ENCODE results near the gene MST1R.

DNA sequence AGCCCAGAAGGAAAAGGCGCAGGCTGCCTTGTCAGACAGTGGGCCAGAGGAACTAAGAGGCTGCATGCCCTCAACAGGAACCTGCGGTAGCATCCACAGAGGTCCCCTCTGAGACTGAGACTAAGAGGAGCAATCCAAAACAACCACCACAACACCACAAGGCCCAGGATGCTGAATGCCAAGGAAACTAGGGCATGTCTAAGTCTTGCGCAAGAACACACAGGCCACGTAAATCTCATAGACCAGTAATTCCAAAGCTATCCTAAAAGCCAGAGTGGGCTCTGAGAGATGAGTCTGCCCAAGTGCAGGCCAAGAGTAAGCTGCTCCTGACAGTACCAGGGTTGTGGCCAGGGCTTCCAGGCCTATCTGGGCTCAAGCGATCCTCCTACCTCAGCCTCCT lies 13.0 kb upstream of the MST1R start:
- TF ChIP-seq, protein P1, sequence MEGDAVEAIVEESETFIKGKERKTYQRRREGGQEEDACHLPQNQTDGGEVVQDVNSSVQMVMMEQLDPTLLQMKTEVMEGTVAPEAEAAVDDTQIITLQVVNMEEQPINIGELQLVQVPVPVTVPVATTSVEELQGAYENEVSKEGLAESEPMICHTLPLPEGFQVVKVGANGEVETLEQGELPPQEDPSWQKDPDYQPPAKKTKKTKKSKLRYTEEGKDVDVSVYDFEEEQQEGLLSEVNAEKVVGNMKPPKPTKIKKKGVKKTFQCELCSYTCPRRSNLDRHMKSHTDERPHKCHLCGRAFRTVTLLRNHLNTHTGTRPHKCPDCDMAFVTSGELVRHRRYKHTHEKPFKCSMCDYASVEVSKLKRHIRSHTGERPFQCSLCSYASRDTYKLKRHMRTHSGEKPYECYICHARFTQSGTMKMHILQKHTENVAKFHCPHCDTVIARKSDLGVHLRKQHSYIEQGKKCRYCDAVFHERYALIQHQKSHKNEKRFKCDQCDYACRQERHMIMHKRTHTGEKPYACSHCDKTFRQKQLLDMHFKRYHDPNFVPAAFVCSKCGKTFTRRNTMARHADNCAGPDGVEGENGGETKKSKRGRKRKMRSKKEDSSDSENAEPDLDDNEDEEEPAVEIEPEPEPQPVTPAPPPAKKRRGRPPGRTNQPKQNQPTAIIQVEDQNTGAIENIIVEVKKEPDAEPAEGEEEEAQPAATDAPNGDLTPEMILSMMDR (conservative IDR thresholded peaks at IDR 0.05; ENCODE audit: low read depth in 2 of 2), result no peak
- TF ChIP-seq EZH2 (IDR thresholded peaks at IDR 0.05; ENCODE audit: low read depth, unreplicated experiment), result no peak
- TF ChIP-seq CREB1 (CRISPR knock-in tag; IDR thresholded peaks at IDR 0.05; ENCODE audit: low read depth), result no peak
- no peak for TF ChIP-seq POLR2AphosphoS5 (IDR thresholded peaks at IDR 0.05; ENCODE audit: low read depth)
- TF ChIP-seq ZNF114 (CRISPR knock-in tag; IDR thresholded peaks at IDR 0.05), result no peak
- no peak for TF ChIP-seq EZH2phosphoT487 (IDR thresholded peaks at IDR 0.05; ENCODE audit: unreplicated experiment)
- TF ChIP-seq ZNF331 (CRISPR knock-in tag; IDR thresholded peaks at IDR 0.05; ENCODE audit: low read depth), result no peak
- TF ChIP-seq JUNB (IDR thresholded peaks at IDR 0.05; ENCODE audit: unreplicated experiment), result no peak
- TF ChIP-seq NANOG (IDR thresholded peaks at IDR 0.05; ENCODE audit: borderline replicate concordance), result no peak
- TF ChIP-seq REST (IDR thresholded peaks at IDR 0.05; ENCODE audit: unreplicated experiment), result no peak
- TF ChIP-seq ETS1 (IDR thresholded peaks at IDR 0.05), result no peak
- TF ChIP-seq, protein P2, sequence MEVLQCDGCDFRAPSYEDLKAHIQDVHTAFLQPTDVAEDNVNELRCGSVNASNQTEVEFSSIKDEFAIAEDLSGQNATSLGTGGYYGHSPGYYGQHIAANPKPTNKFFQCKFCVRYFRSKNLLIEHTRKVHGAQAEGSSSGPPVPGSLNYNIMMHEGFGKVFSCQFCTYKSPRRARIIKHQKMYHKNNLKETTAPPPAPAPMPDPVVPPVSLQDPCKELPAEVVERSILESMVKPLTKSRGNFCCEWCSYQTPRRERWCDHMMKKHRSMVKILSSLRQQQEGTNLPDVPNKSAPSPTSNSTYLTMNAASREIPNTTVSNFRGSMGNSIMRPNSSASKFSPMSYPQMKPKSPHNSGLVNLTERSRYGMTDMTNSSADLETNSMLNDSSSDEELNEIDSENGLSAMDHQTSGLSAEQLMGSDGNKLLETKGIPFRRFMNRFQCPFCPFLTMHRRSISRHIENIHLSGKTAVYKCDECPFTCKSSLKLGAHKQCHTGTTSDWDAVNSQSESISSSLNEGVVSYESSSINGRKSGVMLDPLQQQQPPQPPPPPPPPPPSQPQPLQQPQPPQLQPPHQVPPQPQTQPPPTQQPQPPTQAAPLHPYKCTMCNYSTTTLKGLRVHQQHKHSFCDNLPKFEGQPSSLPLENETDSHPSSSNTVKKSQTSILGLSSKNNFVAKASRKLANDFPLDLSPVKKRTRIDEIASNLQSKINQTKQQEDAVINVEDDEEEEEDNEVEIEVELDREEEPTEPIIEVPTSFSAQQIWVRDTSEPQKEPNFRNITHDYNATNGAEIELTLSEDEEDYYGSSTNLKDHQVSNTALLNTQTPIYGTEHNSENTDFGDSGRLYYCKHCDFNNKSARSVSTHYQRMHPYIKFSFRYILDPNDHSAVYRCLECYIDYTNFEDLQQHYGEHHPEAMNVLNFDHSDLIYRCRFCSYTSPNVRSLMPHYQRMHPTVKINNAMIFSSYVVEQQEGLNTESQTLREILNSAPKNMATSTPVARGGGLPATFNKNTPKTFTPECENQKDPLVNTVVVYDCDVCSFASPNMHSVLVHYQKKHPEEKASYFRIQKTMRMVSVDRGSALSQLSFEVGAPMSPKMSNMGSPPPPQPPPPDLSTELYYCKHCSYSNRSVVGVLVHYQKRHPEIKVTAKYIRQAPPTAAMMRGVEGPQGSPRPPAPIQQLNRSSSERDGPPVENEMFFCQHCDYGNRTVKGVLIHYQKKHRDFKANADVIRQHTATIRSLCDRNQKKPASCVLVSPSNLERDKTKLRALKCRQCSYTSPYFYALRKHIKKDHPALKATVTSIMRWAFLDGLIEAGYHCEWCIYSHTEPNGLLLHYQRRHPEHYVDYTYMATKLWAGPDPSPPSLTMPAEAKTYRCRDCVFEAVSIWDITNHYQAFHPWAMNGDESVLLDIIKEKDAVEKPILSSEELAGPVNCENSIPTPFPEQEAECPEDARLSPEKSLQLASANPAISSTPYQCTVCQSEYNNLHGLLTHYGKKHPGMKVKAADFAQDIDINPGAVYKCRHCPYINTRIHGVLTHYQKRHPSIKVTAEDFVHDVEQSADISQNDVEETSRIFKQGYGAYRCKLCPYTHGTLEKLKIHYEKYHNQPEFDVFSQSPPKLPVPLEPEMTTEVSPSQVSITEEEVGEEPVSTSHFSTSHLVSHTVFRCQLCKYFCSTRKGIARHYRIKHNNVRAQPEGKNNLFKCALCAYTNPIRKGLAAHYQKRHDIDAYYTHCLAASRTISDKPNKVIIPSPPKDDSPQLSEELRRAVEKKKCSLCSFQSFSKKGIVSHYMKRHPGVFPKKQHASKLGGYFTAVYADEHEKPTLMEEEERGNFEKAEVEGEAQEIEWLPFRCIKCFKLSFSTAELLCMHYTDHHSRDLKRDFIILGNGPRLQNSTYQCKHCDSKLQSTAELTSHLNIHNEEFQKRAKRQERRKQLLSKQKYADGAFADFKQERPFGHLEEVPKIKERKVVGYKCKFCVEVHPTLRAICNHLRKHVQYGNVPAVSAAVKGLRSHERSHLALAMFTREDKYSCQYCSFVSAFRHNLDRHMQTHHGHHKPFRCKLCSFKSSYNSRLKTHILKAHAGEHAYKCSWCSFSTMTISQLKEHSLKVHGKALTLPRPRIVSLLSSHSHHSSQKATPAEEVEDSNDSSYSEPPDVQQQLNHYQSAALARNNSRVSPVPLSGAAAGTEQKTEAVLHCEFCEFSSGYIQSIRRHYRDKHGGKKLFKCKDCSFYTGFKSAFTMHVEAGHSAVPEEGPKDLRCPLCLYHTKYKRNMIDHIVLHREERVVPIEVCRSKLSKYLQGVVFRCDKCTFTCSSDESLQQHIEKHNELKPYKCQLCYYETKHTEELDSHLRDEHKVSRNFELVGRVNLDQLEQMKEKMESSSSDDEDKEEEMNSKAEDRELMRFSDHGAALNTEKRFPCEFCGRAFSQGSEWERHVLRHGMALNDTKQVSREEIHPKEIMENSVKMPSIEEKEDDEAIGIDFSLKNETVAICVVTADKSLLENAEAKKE (CRISPR knock-in tag; IDR thresholded peaks at IDR 0.05), result no peak
